HEK293 (cell line): ENCODE data around the gene EMP3.

Source experiments
- CTCF ChIA-PET: fragments of 350-600 bp; formaldehyde crosslinking; extraction: SDS; loops from one replicate; lab custom pipeline; 2021; ENCODE audit warnings: antibody characterized with exemption; lab: Yijun Ruan, JAX
- POLR2A ChIA-PET: fragments of 300-600 bp; formaldehyde crosslinking; extraction: SDS; loops from one replicate; lab custom pipeline; 2020; ENCODE audit warnings: antibody characterized with exemption, inconsistent platforms; lab: Yijun Ruan, JAX
- H3K27ac ChIP-seq: fragments of 200-500 bp; sonication (Bioruptor generic); 2 replicates; pipeline ENCODE4 v1.5.1; 2014; ENCODE audit warnings: low read depth, low read length, control low read depth, inconsistent platforms; ENCODE audit errors: extremely low read depth
- H3K36me3 ChIP-seq, 2 experiments: fragments of 200-500 bp in 1 of 2; sonication (Bioruptor generic) in 1 of 2; 1 replicate in 1 of 2; 2 replicates in 1 of 2; pipeline ENCODE4 v1.5.1; 2014 to 2017; ENCODE audit warnings: inconsistent platforms in 2 of 2, low read length in 2 of 2; ENCODE audit not compliant: control insufficient read depth in 2 of 2, insufficient read depth in 1 of 2
- H3K4me1 ChIP-seq: fragments of 200-500 bp; sonication (Bioruptor generic); 2 replicates; pipeline ENCODE4 v1.5.1; 2014; ENCODE audit warnings: mild to moderate bottlenecking, low read length, inconsistent platforms; ENCODE audit not compliant: control insufficient read depth, insufficient read depth
- H3K4me3 ChIP-seq: 2 replicates; pipeline ENCODE4 v1.5.1; 2011; ENCODE audit warnings: low read depth, mild to moderate bottlenecking, control low read depth, low read length, moderate library complexity
- H3K9me3 ChIP-seq: fragments of 200-500 bp; sonication (Bioruptor generic); 2 replicates; pipeline ENCODE4 v1.5.1; 2014; ENCODE audit warnings: low read depth, low read length, inconsistent platforms; ENCODE audit not compliant: control insufficient read depth, insufficient read depth
- IKZF3 ChIP-seq: fragments of 450-650 bp; IDR thresholded peaks from 2 replicates; pipeline ENCODE4 v1.5.0; 2018; ENCODE audit warnings: missing biosample characterization, mild to moderate bottlenecking, missing genetic modification characterization, moderate library complexity
- KLF1 ChIP-seq: fragments of 450-650 bp; formaldehyde crosslinking; IDR thresholded peaks from 2 replicates; pipeline ENCODE4 v1.5.1; 2016; ENCODE audit warnings: missing biosample characterization, missing genetic modification characterization
- REPIN1 ChIP-seq: fragments of 450-650 bp; formaldehyde crosslinking; IDR thresholded peaks from 2 replicates; pipeline ENCODE4 v1.5.1; 2017; ENCODE audit warnings: missing biosample characterization, missing genetic modification characterization, low read depth
- SP2 ChIP-seq: fragments of 450-650 bp; formaldehyde crosslinking; IDR thresholded peaks from 2 replicates; pipeline ENCODE4 v1.5.1; 2016; ENCODE audit warnings: missing biosample characterization, missing genetic modification characterization
- YY2 ChIP-seq: fragments of 450-650 bp; formaldehyde crosslinking; IDR thresholded peaks from 2 replicates; pipeline ENCODE4 v1.5.1; 2016; ENCODE audit warnings: missing biosample characterization, missing genetic modification characterization
- ZEB2 ChIP-seq: fragments of 450-650 bp; formaldehyde crosslinking; IDR thresholded peaks from 2 replicates; pipeline ENCODE4 v1.5.1; 2016; ENCODE audit warnings: missing biosample characterization, missing genetic modification characterization
- ZNF133 ChIP-seq: fragments of 450-650 bp; formaldehyde crosslinking; IDR thresholded peaks from 2 replicates; pipeline ENCODE4 v1.5.1; 2016; ENCODE audit warnings: missing biosample characterization, missing genetic modification characterization
- ZNF2 ChIP-seq: fragments of 450-650 bp; formaldehyde crosslinking; IDR thresholded peaks from 2 replicates; pipeline ENCODE4 v1.5.1; 2016; ENCODE audit warnings: missing biosample characterization, missing genetic modification characterization
- ZNF37A ChIP-seq: fragments of 450-650 bp; IDR thresholded peaks from 2 replicates; pipeline ENCODE4 v1.5.1; 2018; ENCODE audit warnings: missing biosample characterization, missing genetic modification characterization
- ZNF404 ChIP-seq: fragments of 450-650 bp; formaldehyde crosslinking; IDR thresholded peaks from 2 replicates; pipeline ENCODE4 v1.5.1; 2017; ENCODE audit warnings: missing biosample characterization, missing genetic modification characterization
- ZNF549 ChIP-seq: fragments of 450-650 bp; IDR thresholded peaks from 2 replicates; pipeline ENCODE4 v1.5.1; 2018; ENCODE audit warnings: missing biosample characterization, missing genetic modification characterization, mild to moderate bottlenecking, inconsistent platforms, moderate library complexity
- ZNF600 ChIP-seq: fragments of 450-650 bp; formaldehyde crosslinking; IDR thresholded peaks from 2 replicates; pipeline ENCODE4 v1.5.1; 2016; ENCODE audit warnings: missing biosample characterization, missing genetic modification characterization
- ZNF629 ChIP-seq: fragments of 450-650 bp; formaldehyde crosslinking; IDR thresholded peaks from 2 replicates; pipeline ENCODE4 v1.5.1; 2017; ENCODE audit warnings: missing biosample characterization, missing genetic modification characterization
- TF ChIP-seq, protein P1 (sequence below): fragments of 450-650 bp; formaldehyde crosslinking; IDR thresholded peaks from 2 replicates; pipeline ENCODE4 v1.5.1; 2016; ENCODE audit warnings: missing biosample characterization, missing genetic modification characterization
- TF ChIP-seq, protein P2 (sequence below): fragments of 450-650 bp; formaldehyde crosslinking; IDR thresholded peaks from 2 replicates; pipeline ENCODE4 v1.5.1; 2016; ENCODE audit warnings: missing biosample characterization, missing genetic modification characterization
- TF ChIP-seq, protein P3 (sequence below): fragments of 450-650 bp; formaldehyde crosslinking; conservative IDR thresholded peaks from 2 replicates; pipeline ENCODE4 v1.5.1; 2016; ENCODE audit warnings: low read depth, missing biosample characterization, missing genetic modification characterization
- TF ChIP-seq, protein P4 (sequence below): fragments of 450-650 bp; formaldehyde crosslinking; IDR thresholded peaks from 2 replicates; pipeline ENCODE4 v1.5.1; 2016; ENCODE audit warnings: missing biosample characterization, missing genetic modification characterization
- TF ChIP-seq, protein P5 (sequence below): fragments of 450-650 bp; formaldehyde crosslinking; IDR thresholded peaks from 2 replicates; pipeline ENCODE4 v1.5.1; 2016; ENCODE audit warnings: missing biosample characterization, missing genetic modification characterization
- TF ChIP-seq, protein P6 (sequence below): fragments of 450-650 bp; formaldehyde crosslinking; IDR thresholded peaks from 2 replicates; pipeline ENCODE4 v1.5.1; 2017; ENCODE audit warnings: missing biosample characterization, missing genetic modification characterization

Gene EMP3

DNA sequence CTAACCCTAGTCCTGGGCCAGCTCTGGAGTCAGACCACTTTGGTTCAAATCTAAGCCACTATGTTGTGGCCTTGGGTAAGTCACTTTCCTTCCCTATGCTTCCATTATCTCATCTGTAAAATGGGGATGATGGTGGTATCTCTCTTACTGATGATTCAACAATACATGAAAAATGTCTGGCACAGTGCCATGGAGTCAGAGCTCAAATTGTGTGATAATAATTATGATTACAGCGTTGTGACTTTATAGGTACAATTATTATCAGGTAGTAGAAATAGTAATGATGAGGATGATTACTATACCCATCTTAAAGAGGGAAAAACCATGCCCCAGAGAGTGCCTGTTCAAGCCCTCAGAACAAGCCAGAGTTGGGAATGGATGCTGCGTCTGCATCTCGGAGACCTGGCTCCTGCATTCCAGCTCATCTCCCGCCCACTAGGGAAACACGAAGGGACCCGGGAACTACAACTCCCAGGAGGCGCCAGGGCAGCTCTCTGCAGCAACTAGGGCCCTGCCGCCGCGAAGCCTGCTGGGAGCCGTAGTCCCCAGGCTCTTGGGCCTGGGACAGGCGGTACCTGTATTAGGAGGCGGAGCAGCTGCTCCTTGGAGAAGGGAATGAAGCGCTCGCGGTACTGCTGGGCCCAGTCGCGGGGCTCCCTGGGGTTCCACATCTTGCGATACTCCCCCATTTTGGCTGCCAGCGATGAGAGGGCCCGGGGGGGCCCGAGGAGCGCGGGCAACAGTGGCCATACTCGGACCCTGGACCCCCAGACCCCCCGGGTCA lies 37.6 kb downstream of the EMP3 start:
- ChIA-PET CTCF (interaction anchor here (0.6 to 3.3 kb wide), 12 partner anchors 11 to 248 kb away, joined by 3 to 28 read pairs (median 4); partner anchors contain the start of gene KDELR1), POLR2A (interaction anchor here (0.6 to 2.7 kb wide), 27 partner anchors 9 to 1125 kb away, joined by 3 to 54 read pairs (median 5); partner anchors contain the start of genes EMP3, GRIN2D, KDELR1 and RPL13A)
- Histone ChIP-seq H3K36me3 (peaks cover 3 to 7% of the 10 kb centered on the region in 2 experiments; a peak in 2 of 3 replicates), H3K4me3 (peak overlapping the region; percentile 54), H3K27ac (peak overlapping the region; percentile 89), H3K9me3 (no peaks in the 10 kb centered on the region), H3K4me1 (peaks cover 4% of the 10 kb centered on the region; the same call in 1 of the 2 replicates)
- TF ChIP-seq, protein P1, sequence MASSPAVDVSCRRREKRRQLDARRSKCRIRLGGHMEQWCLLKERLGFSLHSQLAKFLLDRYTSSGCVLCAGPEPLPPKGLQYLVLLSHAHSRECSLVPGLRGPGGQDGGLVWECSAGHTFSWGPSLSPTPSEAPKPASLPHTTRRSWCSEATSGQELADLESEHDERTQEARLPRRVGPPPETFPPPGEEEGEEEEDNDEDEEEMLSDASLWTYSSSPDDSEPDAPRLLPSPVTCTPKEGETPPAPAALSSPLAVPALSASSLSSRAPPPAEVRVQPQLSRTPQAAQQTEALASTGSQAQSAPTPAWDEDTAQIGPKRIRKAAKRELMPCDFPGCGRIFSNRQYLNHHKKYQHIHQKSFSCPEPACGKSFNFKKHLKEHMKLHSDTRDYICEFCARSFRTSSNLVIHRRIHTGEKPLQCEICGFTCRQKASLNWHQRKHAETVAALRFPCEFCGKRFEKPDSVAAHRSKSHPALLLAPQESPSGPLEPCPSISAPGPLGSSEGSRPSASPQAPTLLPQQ (tag by site-specific recombination): peak; percentile 81; the same call in 1 of the 2 replicates
- 0 out of 2 replicates have a peak, but pooled peaks have one; percentile 48 for TF ChIP-seq ZEB2 (tag by site-specific recombination)
- no peak for TF ChIP-seq KLF1 (tag by site-specific recombination)
- TF ChIP-seq, protein P2, sequence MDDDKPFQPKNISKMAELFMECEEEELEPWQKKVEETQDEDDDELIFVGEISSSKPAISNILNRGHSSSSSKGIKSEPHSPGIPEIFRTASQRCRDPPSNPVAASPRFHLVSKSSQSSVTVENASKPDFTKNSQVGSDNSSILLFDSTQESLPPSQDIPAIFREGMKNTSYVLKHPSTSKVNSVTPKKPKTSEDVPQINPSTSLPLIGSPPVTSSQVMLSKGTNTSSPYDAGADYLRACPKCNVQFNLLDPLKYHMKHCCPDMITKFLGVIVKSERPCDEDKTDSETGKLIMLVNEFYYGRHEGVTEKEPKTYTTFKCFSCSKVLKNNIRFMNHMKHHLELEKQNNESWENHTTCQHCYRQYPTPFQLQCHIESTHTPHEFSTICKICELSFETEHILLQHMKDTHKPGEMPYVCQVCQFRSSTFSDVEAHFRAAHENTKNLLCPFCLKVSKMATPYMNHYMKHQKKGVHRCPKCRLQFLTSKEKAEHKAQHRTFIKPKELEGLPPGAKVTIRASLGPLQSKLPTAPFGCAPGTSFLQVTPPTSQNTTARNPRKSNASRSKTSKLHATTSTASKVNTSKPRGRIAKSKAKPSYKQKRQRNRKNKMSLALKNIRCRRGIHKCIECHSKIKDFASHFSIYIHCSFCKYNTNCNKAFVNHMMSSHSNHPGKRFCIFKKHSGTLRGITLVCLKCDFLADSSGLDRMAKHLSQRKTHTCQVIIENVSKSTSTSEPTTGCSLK: no peak
- TF ChIP-seq, protein P3, sequence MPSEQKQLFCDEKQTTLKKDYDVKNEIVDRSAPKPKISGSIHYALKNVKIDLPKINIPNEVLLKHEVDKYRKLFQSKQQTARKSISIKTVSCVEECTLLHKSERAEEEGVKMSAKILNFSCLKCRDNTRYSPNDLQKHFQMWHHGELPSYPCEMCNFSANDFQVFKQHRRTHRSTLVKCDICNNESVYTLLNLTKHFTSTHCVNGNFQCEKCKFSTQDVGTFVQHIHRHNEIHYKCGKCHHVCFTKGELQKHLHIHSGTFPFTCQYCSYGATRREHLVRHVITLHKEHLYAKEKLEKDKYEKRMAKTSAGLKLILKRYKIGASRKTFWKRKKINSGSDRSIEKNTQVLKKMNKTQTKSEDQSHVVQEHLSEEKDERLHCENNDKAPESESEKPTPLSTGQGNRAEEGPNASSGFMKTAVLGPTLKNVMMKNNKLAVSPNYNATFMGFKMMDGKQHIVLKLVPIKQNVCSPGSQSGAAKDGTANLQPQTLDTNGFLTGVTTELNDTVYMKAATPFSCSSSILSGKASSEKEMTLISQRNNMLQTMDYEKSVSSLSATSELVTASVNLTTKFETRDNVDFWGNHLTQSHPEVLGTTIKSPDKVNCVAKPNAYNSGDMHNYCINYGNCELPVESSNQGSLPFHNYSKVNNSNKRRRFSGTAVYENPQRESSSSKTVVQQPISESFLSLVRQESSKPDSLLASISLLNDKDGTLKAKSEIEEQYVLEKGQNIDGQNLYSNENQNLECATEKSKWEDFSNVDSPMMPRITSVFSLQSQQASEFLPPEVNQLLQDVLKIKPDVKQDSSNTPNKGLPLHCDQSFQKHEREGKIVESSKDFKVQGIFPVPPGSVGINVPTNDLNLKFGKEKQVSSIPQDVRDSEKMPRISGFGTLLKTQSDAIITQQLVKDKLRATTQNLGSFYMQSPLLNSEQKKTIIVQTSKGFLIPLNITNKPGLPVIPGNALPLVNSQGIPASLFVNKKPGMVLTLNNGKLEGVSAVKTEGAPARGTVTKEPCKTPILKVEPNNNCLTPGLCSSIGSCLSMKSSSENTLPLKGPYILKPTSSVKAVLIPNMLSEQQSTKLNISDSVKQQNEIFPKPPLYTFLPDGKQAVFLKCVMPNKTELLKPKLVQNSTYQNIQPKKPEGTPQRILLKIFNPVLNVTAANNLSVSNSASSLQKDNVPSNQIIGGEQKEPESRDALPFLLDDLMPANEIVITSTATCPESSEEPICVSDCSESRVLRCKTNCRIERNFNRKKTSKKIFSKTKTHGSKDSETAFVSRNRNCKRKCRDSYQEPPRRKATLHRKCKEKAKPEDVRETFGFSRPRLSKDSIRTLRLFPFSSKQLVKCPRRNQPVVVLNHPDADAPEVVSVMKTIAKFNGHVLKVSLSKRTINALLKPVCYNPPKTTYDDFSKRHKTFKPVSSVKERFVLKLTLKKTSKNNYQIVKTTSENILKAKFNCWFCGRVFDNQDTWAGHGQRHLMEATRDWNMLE (tag by site-specific recombination): no peak
- no peak; the same call in 1 of the 2 replicates for TF ChIP-seq YY2 (tag by site-specific recombination)
- peak; percentile 42 for TF ChIP-seq SP2 (tag by site-specific recombination)
- no peak for TF ChIP-seq ZNF133
- TF ChIP-seq, protein P4, sequence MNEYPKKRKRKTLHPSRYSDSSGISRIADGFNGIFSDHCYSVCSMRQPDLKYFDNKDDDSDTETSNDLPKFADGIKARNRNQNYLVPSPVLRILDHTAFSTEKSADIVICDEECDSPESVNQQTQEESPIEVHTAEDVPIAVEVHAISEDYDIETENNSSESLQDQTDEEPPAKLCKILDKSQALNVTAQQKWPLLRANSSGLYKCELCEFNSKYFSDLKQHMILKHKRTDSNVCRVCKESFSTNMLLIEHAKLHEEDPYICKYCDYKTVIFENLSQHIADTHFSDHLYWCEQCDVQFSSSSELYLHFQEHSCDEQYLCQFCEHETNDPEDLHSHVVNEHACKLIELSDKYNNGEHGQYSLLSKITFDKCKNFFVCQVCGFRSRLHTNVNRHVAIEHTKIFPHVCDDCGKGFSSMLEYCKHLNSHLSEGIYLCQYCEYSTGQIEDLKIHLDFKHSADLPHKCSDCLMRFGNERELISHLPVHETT: no peak
- peak; percentile 91 for TF ChIP-seq IKZF3 (tag by site-specific recombination)
- no peak for TF ChIP-seq ZNF549
- peak; percentile 33; the same call in 1 of the 2 replicates for TF ChIP-seq ZNF600 (tag by site-specific recombination)
- 0 out of 2 replicates have a peak, but pooled peaks have one; percentile 41 for TF ChIP-seq ZNF2 (tag by site-specific recombination)
- TF ChIP-seq, protein P5, sequence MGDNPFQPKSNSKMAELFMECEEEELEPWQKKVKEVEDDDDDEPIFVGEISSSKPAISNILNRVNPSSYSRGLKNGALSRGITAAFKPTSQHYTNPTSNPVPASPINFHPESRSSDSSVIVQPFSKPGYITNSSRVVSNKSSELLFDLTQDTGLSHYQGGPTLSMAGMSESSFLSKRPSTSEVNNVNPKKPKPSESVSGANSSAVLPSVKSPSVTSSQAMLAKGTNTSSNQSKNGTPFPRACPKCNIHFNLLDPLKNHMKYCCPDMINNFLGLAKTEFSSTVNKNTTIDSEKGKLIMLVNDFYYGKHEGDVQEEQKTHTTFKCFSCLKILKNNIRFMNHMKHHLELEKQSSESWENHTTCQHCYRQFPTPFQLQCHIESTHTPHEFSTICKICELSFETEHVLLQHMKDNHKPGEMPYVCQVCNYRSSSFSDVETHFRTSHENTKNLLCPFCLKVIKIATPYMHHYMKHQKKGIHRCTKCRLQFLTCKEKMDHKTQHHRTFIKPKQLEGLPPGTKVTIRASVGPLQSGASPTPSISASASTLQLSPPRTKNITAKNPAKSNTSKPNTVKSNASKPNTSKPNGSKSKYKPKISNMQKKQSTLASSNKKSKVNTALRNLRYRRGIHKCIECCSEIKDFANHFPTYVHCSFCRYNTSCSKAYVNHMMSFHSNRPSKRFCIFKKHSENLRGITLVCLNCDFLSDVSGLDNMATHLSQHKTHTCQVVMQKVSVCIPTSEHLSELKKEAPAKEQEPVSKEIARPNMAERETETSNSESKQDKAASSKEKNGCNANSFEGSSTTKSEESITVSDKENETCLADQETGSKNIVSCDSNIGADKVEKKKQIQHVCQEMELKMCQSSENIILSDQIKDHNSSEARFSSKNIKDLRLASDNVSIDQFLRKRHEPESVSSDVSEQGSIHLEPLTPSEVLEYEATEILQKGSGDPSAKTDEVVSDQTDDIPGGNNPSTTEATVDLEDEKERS (tag by site-specific recombination): 0 out of 2 replicates have a peak, but pooled peaks have one; percentile 12
- TF ChIP-seq ZNF404 (tag by site-specific recombination): no peak
- 0 out of 2 replicates have a peak, but pooled peaks have one; percentile 40 for TF ChIP-seq REPIN1 (tag by site-specific recombination)
- no peak for TF ChIP-seq ZNF37A
- TF ChIP-seq ZNF629: no peak
- TF ChIP-seq, protein P6, sequence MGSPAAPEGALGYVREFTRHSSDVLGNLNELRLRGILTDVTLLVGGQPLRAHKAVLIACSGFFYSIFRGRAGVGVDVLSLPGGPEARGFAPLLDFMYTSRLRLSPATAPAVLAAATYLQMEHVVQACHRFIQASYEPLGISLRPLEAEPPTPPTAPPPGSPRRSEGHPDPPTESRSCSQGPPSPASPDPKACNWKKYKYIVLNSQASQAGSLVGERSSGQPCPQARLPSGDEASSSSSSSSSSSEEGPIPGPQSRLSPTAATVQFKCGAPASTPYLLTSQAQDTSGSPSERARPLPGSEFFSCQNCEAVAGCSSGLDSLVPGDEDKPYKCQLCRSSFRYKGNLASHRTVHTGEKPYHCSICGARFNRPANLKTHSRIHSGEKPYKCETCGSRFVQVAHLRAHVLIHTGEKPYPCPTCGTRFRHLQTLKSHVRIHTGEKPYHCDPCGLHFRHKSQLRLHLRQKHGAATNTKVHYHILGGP (tag by site-specific recombination): no peak
